Gastrocnemius medialis (tissue), 4 donors: Measurements from ENCODE around the gene PRICKLE2. TPM values are rescaled to one million over a fixed set of nuclear protein-coding genes. Genes with fewer than 3 reads are reported as not detected.

Experiments
- ATAC-seq, 2 donors: fragments of 150-250 bp; one replicate each; pipeline ENCODE4 v1.9.1; 2016
- DNase-seq, 2 donors: peaks; one replicate each; pipeline ENCODE4 v3.0.0-alpha.2; 2019
- H3K27ac ChIP-seq, 4 donors: fragments of 200-600 bp; sonication (generic); 1 replicate in 1 of 4; 2 replicates in 3 of 4; pipeline ENCODE4 v1.5.1; 2016 to 2018; ENCODE audit warnings: mild to moderate bottlenecking in 2 of 4, moderate library complexity in 1 of 4
- H3K27me3 ChIP-seq, 3 donors: fragments of 200-600 bp; sonication (generic) in 2 of 3; 1 replicate in 1 of 3; 2 replicates in 2 of 3; pipeline versions ENCODE4 v1.5.1 to v1.6.0; 2016 to 2019; ENCODE audit warnings: mild to moderate bottlenecking in 1 of 3, moderate library complexity in 1 of 3
- H3K36me3 ChIP-seq, 2 donors: fragments of 200-600 bp; sonication (generic) in 1 of 2; one replicate each; pipeline ENCODE4 v1.5.1; 2017 to 2018
- H3K4me1 ChIP-seq, 2 donors: fragments of 200-600 bp; sonication (generic) in 1 of 2; one replicate each; pipeline ENCODE4 v1.5.1; 2016 to 2017; ENCODE audit warnings: mild to moderate bottlenecking in 2 of 2
- H3K4me3 ChIP-seq, 4 donors: fragments of 200-600 bp; sonication (generic) in 3 of 4; 1 replicate in 1 of 4; 2 replicates in 3 of 4; pipeline ENCODE4 v1.5.1; 2016 to 2019; ENCODE audit warnings: mild to moderate bottlenecking in 2 of 4
- H3K9me3 ChIP-seq, 3 donors: fragments of 200-600 bp; sonication (generic) in 2 of 3; 1 replicate in 1 of 3; 2 replicates in 2 of 3; pipeline ENCODE4 v1.5.1; 2016 to 2019
- CTCF ChIP-seq, 5 experiments: fragments of 450-650 bp in 3 of 5; fragments of 200-600 bp in 2 of 5; sonication (generic) in 2 of 5; IDR thresholded peaks in 4 of 5; conservative IDR thresholded peaks in 1 of 5; 1 replicate in 4 of 5; 2 replicates in 1 of 5; pipeline ENCODE4 v1.5.1; 2016 to 2019; ENCODE audit warnings: antibody characterized with exemption in 5 of 5, mild to moderate bottlenecking in 3 of 5, moderate library complexity in 3 of 5
- POLR2A ChIP-seq, 2 donors: fragments of 450-650 bp; IDR thresholded peaks; one replicate each; pipeline ENCODE4 v1.6.1; 2017; ENCODE audit warnings: antibody characterized with exemption in 2 of 2, mild to moderate bottlenecking in 2 of 2, moderate library complexity in 2 of 2
- in situ Hi-C, 4 donors: fragments of 200-750 bp; cut with MboI; loops; one replicate each; pipeline versions ENCODE4 v1.15.0 to v1.8.0; 2017; ENCODE audit warnings: low sequenced_read_pairs in 4 of 4
- intact Hi-C: fragments of 100-400 bp; cut with DNase I; formaldehyde crosslinking; loops from one replicate; pipeline ENCODE4 v1.15.1; 2023; ENCODE audit warnings: low total_unique reads
- total RNA-seq, 4 donors: library from RNA; depleted of rRNA; stranded (reverse); fragments of >200 nt; gene quantifications; one replicate each; pipeline versions ENCODE4 v1.1.0 to v1.2.3, GENCODE V29; 2016

PRICKLE2 gene
- total RNA-seq, 4 donors from 2014 or later = 3.6 to 6.7 (median 4.6) TPM

GRCh38 chr3:64190517-64191515 lies 34.5 kb downstream of the PRICKLE2 start:
- H3K4me1 ChIP-seq = peaks cover 22 to 36% of the 10 kb centered on the region in 2 donors
- no peak overlapping the region for H3K27ac ChIP-seq
- ATAC-seq (no peak), DNase-seq (no peak)
- in situ Hi-C loops (no loop called here), intact Hi-C loops (loop anchor here (2.0 kb wide), 1 partner anchor 18 kb away; no protein-coding TSS in a partner anchor)
- H3K9me3 ChIP-seq = no peaks in the 10 kb centered on the region
- no peak for TF ChIP-seq POLR2A (IDR thresholded peaks at IDR 0.05)
- no peak for TF ChIP-seq CTCF (IDR thresholded peaks at IDR 0.05 in 4 of 5, conservative IDR thresholded peaks at IDR 0.05 in 1 of 5)
- H3K27me3 ChIP-seq = no peaks in the 10 kb centered on the region
- no peaks in the 10 kb centered on the region for H3K36me3 ChIP-seq
- no peak overlapping the region for H3K4me3 ChIP-seq

- no peak overlapping the region for H3K4me3 ChIP-seq
- H3K9me3 ChIP-seq = no peaks in the 10 kb centered on the region
- peaks cover 22 to 36% of the 10 kb centered on the region in 2 donors for H3K4me1 ChIP-seq
- H3K27ac ChIP-seq = peak overlapping the region; percentile 1 to 52 (median 27)
- intact Hi-C loops = loop anchor here (5.0 kb wide), 2 partner anchors 33 to 78 kb away; no protein-coding TSS in a partner anchor
- H3K36me3 ChIP-seq = no peaks in the 10 kb centered on the region
- TF ChIP-seq POLR2A (IDR thresholded peaks at IDR 0.05) (no peak), CTCF (IDR thresholded peaks at IDR 0.05 in 4 of 5, conservative IDR thresholded peaks at IDR 0.05 in 1 of 5) (no peak)
- no peaks in the 10 kb centered on the region for H3K27me3 ChIP-seq
- ATAC-seq (peak; percentile 73 to 74), DNase-seq (no peak)
- in situ Hi-C loops = no loop called here
These were observed 36.3 kb downstream of the PRICKLE2 start for GRCh38 chr3:64188810-64189560.

- H3K4me3 ChIP-seq = no peak overlapping the region
- TF ChIP-seq CTCF (IDR thresholded peaks at IDR 0.05 in 4 of 5, conservative IDR thresholded peaks at IDR 0.05 in 1 of 5) = no peak
- no peak for TF ChIP-seq POLR2A (IDR thresholded peaks at IDR 0.05)
- ATAC-seq = peak; percentile 41 to 58
- H3K27me3 ChIP-seq = no peaks in the 10 kb centered on the region
- intact Hi-C loops (loop anchor here (5.0 kb wide), 2 partner anchors 35 to 80 kb away; no protein-coding TSS in a partner anchor), in situ Hi-C loops (no loop called here)
- DNase-seq = peak in 1 of 2 donors; percentile 35
- peak overlapping the region; percentile 9 to 62 (median 42) for H3K27ac ChIP-seq
- no peaks in the 10 kb centered on the region for H3K36me3 ChIP-seq
- H3K4me1 ChIP-seq = peaks cover 22 to 36% of the 10 kb centered on the region in 2 donors
- no peaks in the 10 kb centered on the region for H3K9me3 ChIP-seq
These were observed 38.0 kb downstream of the PRICKLE2 start for GRCh38 chr3:64187065-64187959.

- H3K4me3 ChIP-seq = no peak overlapping the region
- in situ Hi-C loops = no loop called here
These were observed 38.6 kb downstream of the PRICKLE2 start for GRCh38 chr3:64186667-64187064.

More at GRCh38 chr3:64186667-64187064, 38.6 kb downstream of the PRICKLE2 start:
- intact Hi-C loops = loop anchor here (5.0 kb wide), 2 partner anchors 36 to 81 kb away; no protein-coding TSS in a partner anchor
- Histone ChIP-seq H3K36me3 (no peaks in the 10 kb centered on the region), H3K4me1 (peaks cover 22 to 36% of the 10 kb centered on the region in 2 donors), H3K9me3 (no peaks in the 10 kb centered on the region), H3K27me3 (no peaks in the 10 kb centered on the region), H3K27ac (peak overlapping the region in 3 of 4 donors; percentile 9 to 62 (median 57))
- no peak for TF ChIP-seq POLR2A (IDR thresholded peaks at IDR 0.05)
- no peak for TF ChIP-seq CTCF (IDR thresholded peaks at IDR 0.05 in 4 of 5, conservative IDR thresholded peaks at IDR 0.05 in 1 of 5)
- ATAC-seq (no peak), DNase-seq (no peak)
